HepG2 (cell line): ENCODE measurements around the gene KRTAP12-3. TPM values are rescaled to one million over a fixed set of nuclear protein-coding genes. Genes with fewer than 3 reads are reported as not detected.
A peak's percentile ranks its signal among the peaks of the same experiment; 100 is the strongest.

Experiments used
- ATAC-seq: fragments of 200-7000 bp; cut with Tn5 transposase; 3 replicates; pipeline ENCODE4 v1.9.1; 2020; ENCODE audit warnings: mild to moderate bottlenecking, moderate library complexity
- BruUV-seq: library from RNA; stranded (reverse); fragments of 400-500 nt; replicated peaks from 2 replicates; lab custom pipeline; 2021; lab: Mats Ljungman, UMichigan
- CTCF ChIA-PET: fragments of 300-600 bp; formaldehyde crosslinking; extraction: SDS; loops from one replicate; lab custom pipeline; 2021; ENCODE audit warnings: low total read pairs, inconsistent platforms, low intra/inter-chr PET ratio; lab: Yijun Ruan, JAX
- POLR2A ChIA-PET: fragments of 350-600 bp; sonication (Branson Sonifier 250); formaldehyde crosslinking; loops from one replicate; lab custom pipeline; 2020; ENCODE audit warnings: antibody characterized with exemption, inconsistent platforms; lab: Yijun Ruan, JAX
- DNase-seq: peaks from one replicate; pipeline ENCODE4 v3.0.0-alpha.2; 2015; ENCODE audit warnings: low spot score
- FAIRE-seq: peaks from 3 replicates; lab custom pipeline; 2011; peaks lifted over from hg19 to GRCh38; lab: Jason Lieb, UNC
- H2AFZ ChIP-seq: one replicate; pipeline ENCODE4 v1.6.1; 2011; ENCODE audit warnings: low read length, inconsistent platforms
- H3K27ac ChIP-seq: fragments of 300-600 bp; 3 replicates; pipeline ENCODE4 v1.8.0; 2011; ENCODE audit warnings: mixed run types, mild to moderate bottlenecking, mixed read lengths, low read length, inconsistent platforms; ENCODE audit not compliant: insufficient read depth; ENCODE audit errors: extremely low read length
- H3K27me3 ChIP-seq, 2 experiments: fragments of 200-600 bp in 1 of 2; 2 replicates in 1 of 2; 3 replicates in 1 of 2; pipeline versions ENCODE4 v1.6.0 to v1.8.0; 2011; ENCODE audit warnings: low read length in 2 of 2, mild to moderate bottlenecking in 2 of 2, moderate library complexity in 2 of 2, inconsistent platforms in 1 of 2; ENCODE audit not compliant: insufficient read depth in 2 of 2, control insufficient read depth in 1 of 2
- H3K36me3 ChIP-seq, 2 experiments: fragments of 200-600 bp in 1 of 2; replicated peaks in 1 of 2; 2 replicates in 1 of 2; 3 replicates in 1 of 2; pipeline versions ENCODE4 v1.5.1 to v1.8.0; 2011; ENCODE audit warnings: low read length in 2 of 2, inconsistent platforms in 1 of 2; ENCODE audit not compliant: insufficient read depth in 2 of 2, control insufficient read depth in 1 of 2
- H3K4me1 ChIP-seq: 2 replicates; pipeline ENCODE4 v1.5.1; 2012; ENCODE audit warnings: low read length, inconsistent platforms; ENCODE audit not compliant: insufficient read depth
- H3K4me2 ChIP-seq: 2 replicates; pipeline ENCODE4 v1.6.0; 2011; ENCODE audit warnings: low read depth, low read length, inconsistent platforms
- H3K4me3 ChIP-seq, 3 experiments: fragments of 200-600 bp in 1 of 3; sonication (generic), shearing (Covaris generic) in 1 of 3; replicated peaks in 1 of 3; 2 replicates each; pipeline ENCODE4 v1.5.1; 2011 to 2016; ENCODE audit warnings: low read length in 3 of 3, inconsistent platforms in 2 of 3, low read depth in 2 of 3, mild to moderate bottlenecking in 2 of 3, control low read depth in 1 of 3, mixed read lengths in 1 of 3; ENCODE audit not compliant: insufficient read depth in 1 of 3
- H3K79me2 ChIP-seq: one replicate; pipeline ENCODE4 v1.6.1; 2011; ENCODE audit warnings: low read length, inconsistent platforms; ENCODE audit not compliant: insufficient read depth
- H3K9ac ChIP-seq: 2 replicates; pipeline ENCODE4 v1.6.0; 2011; ENCODE audit warnings: mild to moderate bottlenecking, low read depth, low read length, inconsistent platforms; ENCODE audit not compliant: insufficient read depth
- H3K9me3 ChIP-seq: 2 replicates; pipeline ENCODE4 v1.5.1; 2012; ENCODE audit warnings: mild to moderate bottlenecking, low read length
- H4K20me1 ChIP-seq: 2 replicates; pipeline ENCODE4 v1.6.0; 2011; ENCODE audit warnings: inconsistent platforms, mild to moderate bottlenecking, low read length, moderate library complexity; ENCODE audit not compliant: insufficient read depth
- ADNP ChIP-seq: sonication (generic); formaldehyde crosslinking; IDR thresholded peaks from 2 replicates; pipeline ENCODE4 v1.4.0; 2020; ENCODE audit warnings: missing genetic modification reagents
- ARHGAP35 ChIP-seq: sonication (generic); formaldehyde crosslinking; IDR thresholded peaks from 2 replicates; pipeline ENCODE4 v1.9.0; 2022; ENCODE audit warnings: mild to moderate bottlenecking, inconsistent platforms, moderate library complexity, missing genetic modification reagents, borderline replicate concordance
- E2F2 ChIP-seq: sonication (generic); formaldehyde crosslinking; IDR thresholded peaks from 2 replicates; pipeline ENCODE4 v1.4.0; 2020; ENCODE audit warnings: missing genetic modification reagents, borderline replicate concordance
- HOXA9 ChIP-seq: sonication (generic); formaldehyde crosslinking; IDR thresholded peaks from 2 replicates; pipeline ENCODE4 v1.8.1; 2022; ENCODE audit warnings: missing genetic modification reagents, mild to moderate bottlenecking, moderate library complexity, borderline replicate concordance
- REL ChIP-seq: sonication (generic); formaldehyde crosslinking; conservative IDR thresholded peaks from 2 replicates; pipeline ENCODE4 v1.8.0; 2022; ENCODE audit warnings: mild to moderate bottlenecking, missing genetic modification reagents, moderate library complexity
- SRSF9 ChIP-seq: fragments of 200-400 bp; formaldehyde crosslinking; IDR thresholded peaks from 2 replicates; pipeline ENCODE4 v1.6.1; 2018; ENCODE audit warnings: borderline replicate concordance, mild to moderate bottlenecking, low read depth, low read length; ENCODE audit not compliant: insufficient read depth, poor library complexity, severe bottlenecking
- TAF1 ChIP-seq: sonication (generic); formaldehyde crosslinking; IDR thresholded peaks from 2 replicates; pipeline ENCODE4 v1.4.0; 2020; ENCODE audit warnings: missing genetic modification reagents
- ZBTB1 ChIP-seq: sonication (generic); formaldehyde crosslinking; IDR thresholded peaks from 2 replicates; pipeline ENCODE4 v1.4.0; 2020; ENCODE audit warnings: missing genetic modification reagents, borderline replicate concordance
- ZBTB38 ChIP-seq: sonication (generic); formaldehyde crosslinking; IDR thresholded peaks from 2 replicates; pipeline ENCODE4 v1.5.1; 2020; ENCODE audit warnings: mild to moderate bottlenecking, missing genetic modification reagents
- ZFP91 ChIP-seq: sonication (generic); formaldehyde crosslinking; IDR thresholded peaks from 2 replicates; pipeline ENCODE4 v1.9.0; 2022; ENCODE audit warnings: missing genetic modification reagents, mild to moderate bottlenecking, borderline replicate concordance
- ZMYM3 ChIP-seq: sonication (generic); formaldehyde crosslinking; IDR thresholded peaks from 2 replicates; pipeline ENCODE4 v1.5.1; 2020; ENCODE audit warnings: mild to moderate bottlenecking, missing genetic modification reagents
- ZMYM4 ChIP-seq: sonication (generic); formaldehyde crosslinking; IDR thresholded peaks from 2 replicates; pipeline ENCODE4 v1.8.1; 2023; ENCODE audit warnings: mild to moderate bottlenecking, missing genetic modification reagents
- ZNF550 ChIP-seq: sonication (generic); formaldehyde crosslinking; IDR thresholded peaks from 2 replicates; pipeline ENCODE4 v1.4.0; 2020; ENCODE audit warnings: mild to moderate bottlenecking, missing genetic modification reagents, borderline replicate concordance
- ZNF572 ChIP-seq: sonication (generic); formaldehyde crosslinking; IDR thresholded peaks from 2 replicates; pipeline ENCODE4 v1.5.1; 2020; ENCODE audit warnings: mild to moderate bottlenecking, missing genetic modification reagents
- ZSCAN21 ChIP-seq: sonication (generic); formaldehyde crosslinking; IDR thresholded peaks from 2 replicates; pipeline ENCODE4 v1.8.0; 2022; ENCODE audit warnings: mild to moderate bottlenecking, missing genetic modification reagents, moderate library complexity, borderline replicate concordance
- ZZZ3 ChIP-seq: sonication (generic); formaldehyde crosslinking; IDR thresholded peaks from 2 replicates; pipeline ENCODE4 v1.4.0; 2020; ENCODE audit warnings: missing genetic modification reagents, mild to moderate bottlenecking, borderline replicate concordance
- WGBS: methylation state at CpG from one replicate; pipeline ENCODE4 v1.1.6; 2017; ENCODE audit warnings: low lambda C conversion rate; 5-methylcytosine and 5-hydroxymethylcytosine counted together
- in situ Hi-C: cut with HindIII; loops from 2 replicates; pipeline ENCODE4 v1.10.0; 2017; ENCODE audit warnings: low pct_unique_long_range_greater_than_20kb; ENCODE audit not compliant: extremely low pct_ligation_motif_present
- intact Hi-C: fragments of 100-400 bp; cut with micrococcal nuclease; formaldehyde crosslinking; loops from one replicate; pipeline ENCODE4 v1.10.0; 2022; ENCODE audit not compliant: unreplicated experiment
- polyA plus RNA-seq, 8 experiments: library from polyadenylated mRNA; depleted of rRNA in 3 of 8; stranded (reverse) in 7 of 8; unstranded in 1 of 8; fragments of >200 nt; fragmentation: Illumina TruSeq in 4 of 8; extraction: Trizol in 4 of 8; gene quantifications; 2 replicates each; pipeline versions ENCODE4 v1.2.1 to v1.2.3, GENCODE V29; 2011 to 2016; ENCODE audit warnings: low read depth in 4 of 8, missing spikeins in 1 of 8, mixed read lengths in 1 of 8; ENCODE audit not compliant: insufficient read depth in 1 of 8
- total RNA-seq, 5 experiments: library from RNA; depleted of rRNA; stranded (reverse); fragments of >200 nt; fragmentation: Illumina TruSeq; extraction: Trizol; gene quantifications; 2 replicates each; pipeline ENCODE4 v1.2.3, GENCODE V29; 2016; ENCODE audit warnings: low read depth in 1 of 5
- TF ChIP-seq, protein P1 (sequence below): fragments of 450-650 bp; IDR thresholded peaks from 2 replicates; pipeline ENCODE4 v1.6.1; 2016

Gene KRTAP12-3
- total and polyA plus RNA-seq, 2 of the 13 experiments (the other 11 are each of a cell fraction or from before 2014, with no cell fraction given), result not detected

DNA sequence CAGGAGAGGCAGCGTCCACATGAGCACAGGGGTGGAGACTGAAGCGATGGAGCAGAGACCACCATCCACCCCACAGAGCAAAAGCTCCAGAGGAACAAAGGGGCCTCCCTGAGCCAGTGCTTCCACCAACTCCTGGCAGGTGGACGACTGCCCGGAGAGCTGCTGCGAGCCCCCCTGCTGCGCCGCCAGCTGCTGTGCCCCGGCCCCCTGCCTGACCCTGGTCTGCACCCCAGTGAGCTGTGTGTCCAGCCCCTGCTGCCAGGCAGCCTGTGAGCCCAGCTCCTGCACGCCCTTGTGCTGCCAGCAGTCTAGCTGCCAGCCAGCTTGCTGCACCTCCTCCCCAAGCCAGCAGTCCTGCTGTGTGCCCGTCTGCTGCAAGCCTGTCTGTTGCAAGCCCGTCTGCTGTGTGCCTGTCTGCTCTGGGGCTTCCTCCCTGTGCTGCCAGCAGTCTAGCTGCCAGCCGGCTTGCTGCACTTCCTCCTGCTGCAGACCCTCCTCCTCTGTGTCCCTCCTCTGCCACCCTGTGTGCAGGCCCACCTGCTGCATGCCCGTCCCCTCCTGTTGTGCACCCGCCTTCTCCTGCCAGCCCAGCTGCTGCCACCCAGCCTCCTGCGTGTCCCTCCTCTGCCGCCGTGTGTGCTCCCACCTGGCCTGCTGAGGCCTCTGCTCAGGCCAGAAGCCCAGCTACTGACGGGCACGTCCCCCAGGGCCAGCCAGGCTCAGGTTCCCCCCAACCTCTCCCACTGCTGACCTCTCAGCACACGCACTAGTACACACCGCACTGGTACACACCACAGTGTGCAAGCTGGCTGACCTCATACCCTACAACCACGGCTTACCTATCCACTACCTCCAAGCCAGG, 44.6 kb downstream of the KRTAP12-3 start:
- 68% methylated on average over 9 of the region's 22 CpGs for WGBS
- TF ChIP-seq, protein P1, sequence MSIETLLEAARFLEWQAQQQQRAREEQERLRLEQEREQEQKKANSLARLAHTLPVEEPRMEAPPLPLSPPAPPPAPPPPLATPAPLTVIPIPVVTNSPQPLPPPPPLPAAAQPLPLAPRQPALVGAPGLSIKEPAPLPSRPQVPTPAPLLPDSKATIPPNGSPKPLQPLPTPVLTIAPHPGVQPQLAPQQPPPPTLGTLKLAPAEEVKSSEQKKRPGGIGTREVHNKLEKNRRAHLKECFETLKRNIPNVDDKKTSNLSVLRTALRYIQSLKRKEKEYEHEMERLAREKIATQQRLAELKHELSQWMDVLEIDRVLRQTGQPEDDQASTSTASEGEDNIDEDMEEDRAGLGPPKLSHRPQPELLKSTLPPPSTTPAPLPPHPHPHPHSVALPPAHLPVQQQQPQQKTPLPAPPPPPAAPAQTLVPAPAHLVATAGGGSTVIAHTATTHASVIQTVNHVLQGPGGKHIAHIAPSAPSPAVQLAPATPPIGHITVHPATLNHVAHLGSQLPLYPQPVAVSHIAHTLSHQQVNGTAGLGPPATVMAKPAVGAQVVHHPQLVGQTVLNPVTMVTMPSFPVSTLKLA, result no peak
- TF ChIP-seq TAF1 (CRISPR knock-in tag), result no peak
- TF ChIP-seq ARHGAP35 (CRISPR knock-in tag), result no peak
- TF ChIP-seq ADNP (CRISPR knock-in tag), result 0 out of 2 replicates have a peak, but pooled peaks have one; percentile 41
- peak; percentile 8; the same call in 1 of the 2 replicates for TF ChIP-seq ZBTB38
- no peak for TF ChIP-seq E2F2 (CRISPR knock-in tag)
- peak; percentile 18; the same call in 1 of the 2 replicates for TF ChIP-seq ZFP91
- TF ChIP-seq ZNF572 (CRISPR knock-in tag), result no peak
- peak; percentile 5; the same call in 1 of the 2 replicates for TF ChIP-seq ZSCAN21
- 0 out of 2 replicates have a peak, but pooled peaks have one; percentile 19 for TF ChIP-seq ZNF550
- peak; percentile 22; the same call in 1 of the 2 replicates for TF ChIP-seq REL (CRISPR knock-in tag)
- TF ChIP-seq SRSF9, result no peak
- TF ChIP-seq HOXA9 (CRISPR knock-in tag), result 0 out of 2 replicates have a peak, but pooled peaks have one; percentile 15
- TF ChIP-seq ZMYM3, result peak; percentile 94
- TF ChIP-seq ZBTB1, result no peak
- no peak for TF ChIP-seq ZMYM4 (CRISPR knock-in tag)
- 0 out of 2 replicates have a peak, but pooled peaks have one; percentile 5 for TF ChIP-seq ZZZ3

More for the DNA sequence above, 44.6 kb downstream of the KRTAP12-3 start:
- ATAC-seq, result peak; percentile 14
- CTCF ChIA-PET, result no interaction called here
- BruUV-seq, result no TSS peak
- Histone ChIP-seq H4K20me1 (no peaks in the 10 kb centered on the region), H3K79me2 (no peaks in the 10 kb centered on the region), H3K4me3 (peak overlapping the region in 1 of 3 experiments; percentile 33; a peak in 1 of 6 replicates), H3K36me3 (no peaks in the 10 kb centered on the region), H3K4me2 (peak overlapping the region; percentile 60), H3K9ac (0 out of 2 replicates have a peak overlapping the region, but pooled peaks have one; percentile 9), H3K27me3 (peaks cover 5 to 17% of the 10 kb centered on the region in 2 experiments; a peak in 3 of 5 replicates), H3K27ac (no peak overlapping the region), H3K4me1 (peaks cover 71% of the 10 kb centered on the region), H3K9me3 (no peaks in the 10 kb centered on the region), H2AFZ (no peak overlapping the region)
- intact Hi-C loops, result loop anchor here (5.0 kb wide), 1 partner anchor 35 kb away; no protein-coding TSS in a partner anchor
- DNase-seq, result no peak
- no peak for FAIRE-seq
- in situ Hi-C loops, result no loop called here
- POLR2A ChIA-PET, result no interaction called here
